COLO829 (cell line): ENCODE results near the gene ANHX.
"Not testable (repeated sequence)": the region's sequence is repeated elsewhere in the genome, so short reads cannot be mapped to it uniquely, and the experiment has no call there.

Experiments used
- DNase-seq: peaks from one replicate; pipeline ENCODE4 v3.0.0; 2012; ENCODE audit warnings: low spot score

Gene ANHX

DNA sequence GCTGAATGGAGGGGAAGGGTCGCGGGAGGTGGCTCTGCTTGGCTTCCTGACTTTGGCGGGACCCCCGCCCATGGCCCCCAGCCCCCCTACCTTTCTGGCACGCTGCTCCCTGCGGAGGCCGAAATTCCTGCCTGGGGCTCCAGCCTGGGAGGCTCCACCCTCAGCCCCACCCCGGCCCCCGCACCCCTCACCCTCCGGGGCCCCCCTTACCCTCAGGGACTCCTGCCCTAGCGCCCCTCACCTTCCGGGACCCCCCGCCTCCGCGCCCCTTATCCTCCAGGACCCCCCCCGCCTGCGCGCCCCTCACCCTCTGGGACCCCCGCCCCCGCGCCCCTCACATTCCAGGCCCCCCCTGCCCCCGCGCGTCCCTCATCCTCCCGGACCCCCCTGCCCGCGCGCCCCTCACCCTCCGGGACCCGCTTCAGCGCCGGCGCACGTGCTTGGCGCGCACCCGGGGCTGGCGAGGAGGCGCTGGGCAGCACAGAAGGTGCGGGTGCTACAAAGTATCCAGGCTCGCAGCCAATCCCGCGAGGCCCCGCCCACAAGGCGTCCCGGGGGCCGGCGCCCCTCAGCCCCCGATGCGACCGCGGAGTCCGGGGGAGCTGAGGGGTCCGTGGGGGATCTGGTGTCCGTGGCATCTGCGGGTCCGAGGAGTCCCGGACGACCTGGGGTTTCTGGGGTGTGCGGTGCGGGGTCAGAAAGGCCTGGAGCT is at the start of gene ANHX:
TSS of gene ANHX (minus strand) at position 477 of the 712 bp plus-strand sequence. CDS start 1,521 bp downstream, outside the sequence.
- DNase-seq, result no peak

DNA sequence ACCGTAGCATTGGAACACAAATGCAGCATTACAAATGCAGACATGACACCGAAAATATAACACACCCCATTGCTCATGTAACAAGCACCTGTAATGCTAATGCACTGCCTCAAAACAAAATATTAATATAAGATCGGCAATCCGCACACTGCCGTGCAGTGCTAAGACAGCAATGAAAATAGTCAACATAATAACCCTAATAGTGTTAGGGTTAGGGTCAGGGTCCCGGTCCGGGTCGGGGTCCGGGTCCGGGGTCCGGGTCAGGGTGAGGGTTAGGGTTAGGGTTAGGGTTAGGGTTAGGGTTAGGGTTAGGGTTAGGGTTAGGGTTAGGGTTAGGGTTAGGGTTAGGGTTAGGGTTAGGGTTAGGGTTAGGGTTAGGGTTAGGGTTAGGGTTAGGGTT is 29.0 kb upstream of the ANHX start:
- not testable (repeated sequence) for DNase-seq

DNA sequence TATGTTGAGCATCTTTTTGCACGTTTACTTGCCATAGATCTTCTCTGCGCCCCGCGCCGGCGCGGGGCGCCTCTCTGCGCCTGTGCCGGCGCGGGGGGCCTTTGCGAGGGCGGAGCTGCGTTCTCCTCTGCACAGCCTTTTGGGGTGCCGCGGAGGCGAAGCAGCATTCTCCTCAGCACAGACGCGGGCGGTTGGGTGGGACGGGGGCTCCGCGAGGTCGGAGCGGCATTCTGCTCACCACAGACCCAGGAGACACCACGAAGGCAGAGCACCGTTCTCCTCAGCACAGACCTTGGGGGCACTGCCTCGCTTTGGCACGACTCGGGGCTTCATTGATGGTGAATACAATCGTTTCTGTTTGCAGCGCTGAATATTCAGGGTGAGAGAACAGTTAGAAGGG is 28.5 kb upstream of the ANHX start:
- no peak for DNase-seq

DNA sequence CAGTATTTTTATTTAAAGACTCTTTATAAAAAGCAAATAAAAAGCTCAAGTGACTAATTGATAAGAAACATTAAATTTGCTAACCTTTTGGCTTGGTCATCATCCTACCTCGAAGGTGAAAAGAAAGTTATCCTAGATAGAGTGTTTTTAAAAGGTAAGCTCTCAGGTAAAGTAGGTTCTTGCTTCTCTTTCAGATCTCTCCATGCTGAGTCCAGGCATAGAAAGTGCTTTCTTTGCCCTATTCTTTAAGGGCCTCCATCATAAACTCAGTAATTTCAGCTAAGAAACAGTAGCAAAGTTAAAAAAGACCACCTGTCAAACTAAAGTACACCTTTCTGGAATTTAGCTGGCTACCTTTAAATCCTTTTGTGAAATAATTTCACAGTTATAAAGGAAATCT is 20.6 kb upstream of the ANHX start:
- DNase-seq, result no peak

DNA sequence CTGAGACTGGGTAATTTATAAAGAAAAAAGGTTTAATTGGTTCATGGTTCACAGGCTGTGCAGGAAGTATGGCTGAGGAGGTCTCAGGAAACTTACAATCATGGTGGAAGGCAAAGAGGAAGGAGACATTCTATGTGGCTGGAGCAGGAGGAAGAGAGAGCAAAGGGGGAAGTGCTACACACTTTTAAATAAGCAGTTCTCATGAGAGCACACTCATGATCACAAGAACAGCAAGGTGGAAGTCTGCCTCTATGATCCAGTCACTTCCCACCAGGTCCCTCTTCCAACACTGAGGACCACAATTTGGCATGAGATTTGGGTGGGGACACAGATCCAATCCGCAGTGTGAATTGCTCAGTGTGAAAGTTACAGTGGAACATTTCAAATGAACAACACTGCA is 20.2 kb upstream of the ANHX start:
- not testable (repeated sequence) for DNase-seq

DNA sequence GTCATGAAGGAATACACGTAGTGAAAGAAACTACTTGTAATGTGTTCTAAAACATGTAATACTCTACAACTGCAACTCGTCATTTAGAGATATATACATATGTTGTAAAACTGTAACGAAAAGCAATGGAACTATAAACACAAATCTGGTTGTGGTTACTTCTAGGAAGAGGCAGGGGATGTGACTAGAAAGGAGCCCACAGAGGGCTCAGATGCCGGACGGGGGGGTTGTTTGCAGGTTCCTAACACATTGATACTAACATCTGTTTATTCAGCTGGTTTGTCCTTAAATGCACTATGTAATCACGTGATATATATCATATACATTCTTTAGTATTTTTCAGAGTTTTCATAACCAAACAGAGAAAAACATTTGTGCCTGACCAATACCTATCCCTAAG is 16.1 kb upstream of the ANHX start:
- DNase-seq, result no peak

DNA sequence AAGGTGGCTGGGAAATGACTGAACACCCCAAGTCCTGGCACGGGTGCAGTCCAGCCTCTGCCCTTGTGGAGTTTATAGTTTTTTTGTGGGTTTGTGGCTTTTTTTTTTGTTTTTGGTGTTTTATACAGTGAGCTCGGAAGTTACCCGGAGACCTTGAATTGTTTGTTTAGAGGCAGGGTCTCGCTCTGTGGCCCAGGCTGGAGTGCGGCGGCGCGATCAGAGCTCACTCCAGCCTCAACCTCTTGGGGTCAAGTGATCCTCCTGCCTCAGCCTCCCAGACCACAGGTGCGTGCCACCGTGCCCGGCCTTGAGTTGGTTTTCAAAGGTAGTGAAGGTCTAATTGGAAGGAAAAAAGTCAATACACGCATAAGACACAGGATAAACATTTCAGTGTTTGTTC is 879 bp upstream of the ANHX start:
- DNase-seq, result no peak

DNA sequence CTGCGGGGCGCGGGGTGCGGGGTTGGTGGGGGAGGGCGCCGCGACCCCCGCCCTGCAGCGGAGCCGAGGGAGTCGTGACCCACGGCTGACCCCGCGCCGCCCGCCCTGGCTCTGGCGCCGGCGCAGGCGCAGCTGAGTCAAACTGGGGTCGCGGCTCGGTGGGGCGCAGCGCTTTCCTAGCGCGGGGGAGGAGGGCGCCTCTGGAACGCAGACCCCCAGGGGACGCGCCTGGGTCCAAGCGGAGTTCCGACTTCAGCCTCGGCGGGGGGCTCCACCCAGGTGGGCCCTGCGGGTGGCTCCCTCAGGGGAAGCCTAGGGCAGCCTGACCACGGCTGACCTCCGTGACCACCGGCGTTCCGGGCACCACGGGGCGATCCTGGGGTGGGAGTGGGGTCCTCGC is 467 bp upstream of the ANHX start:
- DNase-seq, result no peak

DNA sequence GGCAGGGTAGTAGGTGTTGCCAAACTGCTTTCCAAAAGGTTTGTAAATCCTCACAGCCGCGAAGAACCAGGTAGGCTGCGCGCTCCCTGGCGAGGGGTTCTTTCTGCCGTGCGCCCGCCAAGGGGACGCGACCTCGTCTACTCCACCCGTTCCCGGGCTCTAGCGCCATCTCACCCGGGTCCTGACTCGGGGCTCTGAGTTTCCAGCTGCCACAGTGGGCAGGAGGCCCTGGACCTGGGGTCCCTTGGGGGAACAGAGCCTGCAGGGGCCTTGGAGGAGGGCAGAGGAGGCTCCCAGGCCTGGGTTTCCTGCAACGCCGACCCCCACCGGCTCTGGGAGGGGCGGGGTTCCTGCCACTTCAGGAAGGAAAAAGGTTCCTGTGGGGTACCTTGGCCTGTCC is 706 bp downstream of the ANHX start:
- DNase-seq, result no peak

DNA sequence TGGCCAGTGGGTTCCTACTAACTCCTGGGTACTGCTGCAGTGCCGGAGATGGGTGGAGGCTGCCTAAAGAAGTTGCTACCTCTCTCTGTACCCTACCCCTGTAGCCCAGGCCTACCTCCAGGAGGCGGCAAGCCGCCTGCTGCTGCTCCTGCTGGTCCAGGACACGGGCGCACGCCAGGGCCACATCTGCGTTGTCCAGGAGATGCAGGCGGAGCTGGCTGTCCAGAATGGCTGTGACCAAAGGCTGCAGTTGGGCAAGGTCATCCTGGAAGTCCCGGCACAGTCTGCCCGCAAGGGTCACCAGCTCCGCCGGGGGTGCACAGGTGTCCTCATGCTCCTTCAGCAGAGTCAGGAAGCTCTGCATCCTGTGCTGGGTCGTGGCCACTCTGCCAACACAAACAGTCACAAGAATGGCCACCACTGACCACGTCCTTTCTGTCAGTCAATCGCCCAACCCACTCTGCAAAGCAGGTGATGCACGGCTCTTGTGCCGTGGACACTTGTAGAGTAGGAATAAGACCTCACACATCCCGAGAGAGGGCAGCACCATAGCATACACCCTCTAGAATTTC is 1.6 kb downstream of the ANHX start:
- no peak for DNase-seq

DNA sequence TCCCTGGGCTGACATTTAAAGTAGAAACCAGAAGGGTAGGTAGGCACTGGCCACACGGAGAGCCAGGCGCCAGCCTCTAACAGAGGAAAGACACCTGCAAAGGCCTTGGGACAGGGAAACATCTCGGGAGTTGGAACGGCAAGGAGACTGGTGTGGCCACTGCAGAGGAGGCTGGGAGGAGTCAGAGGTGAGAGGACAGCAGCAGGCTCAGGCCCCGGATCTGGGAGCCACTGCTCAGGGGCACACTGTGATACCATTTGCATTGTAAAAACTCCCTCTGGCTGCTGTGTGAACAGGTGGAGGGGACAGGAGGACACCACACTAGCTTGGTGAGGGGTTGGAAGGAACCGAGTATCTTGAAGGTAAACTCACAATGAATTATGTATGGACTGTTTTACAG is 2.7 kb downstream of the ANHX start:
- no peak for DNase-seq

DNA sequence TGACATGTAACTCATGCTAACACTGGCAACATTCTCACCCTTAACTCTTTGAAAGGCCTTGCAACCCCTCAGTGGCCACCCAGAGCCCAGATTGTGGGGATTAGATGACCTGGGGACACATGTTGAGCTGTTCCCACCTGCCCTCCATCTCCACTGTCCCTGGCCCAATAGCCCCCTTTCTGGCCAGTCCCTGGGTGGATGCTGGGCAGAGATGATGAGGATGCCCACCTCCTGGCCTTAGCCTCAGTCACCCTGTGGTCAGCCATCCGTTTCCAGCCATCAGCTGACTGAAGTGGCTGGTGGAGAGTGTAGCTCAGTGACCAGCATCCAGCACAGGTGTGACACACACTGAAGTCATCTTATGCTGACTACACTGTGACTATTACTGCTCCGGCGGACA is 4.7 kb downstream of the ANHX start:
- no peak for DNase-seq

DNA sequence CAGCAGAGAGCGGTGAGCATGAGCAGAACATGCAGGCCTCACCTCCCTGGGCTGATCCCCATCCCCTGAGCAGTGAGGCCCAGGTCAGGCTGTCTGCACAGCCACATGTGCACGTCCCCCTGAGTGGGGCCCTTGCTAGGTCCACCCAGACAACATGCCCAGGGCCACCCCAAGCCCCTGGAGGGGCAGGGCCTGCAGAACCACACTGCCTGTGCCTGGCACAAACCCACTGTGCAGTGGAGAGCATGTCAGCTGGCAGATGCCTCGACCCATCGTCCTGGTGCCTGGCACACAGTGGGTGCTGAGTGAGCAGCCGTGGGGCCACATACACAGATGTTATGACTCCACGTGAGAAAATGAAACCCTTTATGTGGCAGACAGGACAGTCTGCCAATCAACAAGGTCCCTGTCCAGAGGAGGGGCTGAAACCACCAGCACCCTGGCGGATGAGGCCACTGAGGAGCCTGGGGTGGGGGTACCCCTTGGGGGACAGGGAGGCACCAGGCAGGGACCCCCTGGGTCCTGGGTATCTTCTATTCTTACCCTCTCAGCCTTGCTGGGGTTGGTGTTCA is 8.3 kb downstream of the ANHX start:
- no peak for DNase-seq

DNA sequence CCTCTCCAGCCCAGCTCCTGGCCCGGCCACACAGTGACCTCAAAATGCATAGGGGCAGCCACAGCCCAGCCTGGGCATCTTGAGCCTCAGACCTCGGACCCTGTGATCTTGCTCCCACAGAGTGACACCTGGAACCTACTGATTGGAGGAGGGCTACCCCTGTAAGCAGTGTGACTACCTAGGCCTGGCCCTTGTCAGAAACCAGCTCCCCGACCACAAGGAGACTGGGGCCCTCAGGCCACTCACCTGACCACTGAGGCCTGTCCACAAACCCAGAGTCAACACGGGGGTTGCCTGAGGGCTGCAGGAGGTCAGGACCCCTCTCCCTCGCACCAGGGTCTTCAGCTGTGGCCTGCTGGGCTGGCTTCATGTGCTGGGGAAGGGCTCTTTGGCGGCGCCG is 9.0 kb downstream of the ANHX start:
- no peak for DNase-seq

DNA sequence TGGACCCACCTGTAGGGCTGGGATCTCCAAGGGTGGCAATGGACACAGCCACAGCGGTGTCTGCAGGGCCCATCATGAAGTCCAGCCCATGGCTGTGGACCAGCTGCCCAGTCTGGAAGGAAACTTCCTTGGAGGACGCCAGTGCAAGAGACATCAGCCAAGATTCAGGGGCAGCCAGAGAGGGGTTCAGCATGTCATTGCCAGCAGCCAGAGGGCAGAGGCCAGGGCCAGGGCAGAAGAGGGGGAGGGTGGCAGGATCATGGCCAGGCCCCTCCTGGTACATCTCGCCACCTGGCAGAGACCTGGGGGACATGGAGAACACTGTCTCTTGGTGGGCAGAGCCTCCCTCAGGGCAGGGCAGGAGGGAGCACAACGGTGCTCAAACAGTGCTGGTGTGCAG is 10.2 kb downstream of the ANHX start:
- DNase-seq, result no peak

DNA sequence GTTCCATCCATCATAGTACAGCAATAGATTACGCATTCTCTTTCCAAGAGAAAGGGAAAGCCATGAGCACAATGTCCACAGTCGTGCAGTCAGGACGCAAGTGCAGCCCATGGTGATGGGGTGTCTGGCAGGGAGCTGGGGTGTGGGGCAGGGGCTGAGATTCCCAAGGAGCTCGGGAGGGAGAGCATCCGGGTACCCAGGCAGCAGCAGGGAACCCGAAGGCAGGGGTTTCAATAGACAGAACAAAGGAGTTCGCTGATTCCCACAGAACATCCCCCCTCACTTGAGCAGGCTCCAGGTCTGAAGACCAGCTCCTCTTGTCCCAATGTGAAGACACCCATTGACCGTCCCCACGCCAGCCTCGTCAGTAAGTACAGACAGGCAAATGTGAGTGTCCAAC is 13.5 kb downstream of the ANHX start:
- no peak for DNase-seq

DNA sequence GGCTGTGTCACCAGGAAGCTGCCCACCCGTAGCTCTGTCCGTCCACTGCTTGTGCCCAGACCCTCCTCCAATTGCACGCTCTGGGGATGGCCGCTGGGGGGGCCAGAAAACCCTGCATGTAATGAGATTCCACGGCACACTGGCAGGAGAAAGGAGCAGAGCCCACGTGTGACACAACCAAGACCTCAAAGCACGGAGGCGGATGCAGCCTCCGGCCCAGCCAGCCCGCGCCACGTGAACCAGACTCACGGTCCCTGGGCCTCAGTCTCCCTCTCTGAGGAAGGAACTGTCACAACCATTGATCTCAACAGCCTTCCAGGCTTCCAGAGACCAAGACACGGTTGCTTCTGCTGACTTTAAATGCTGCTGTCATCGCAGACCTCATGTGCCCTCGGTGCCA is 14.4 kb downstream of the ANHX start:
- DNase-seq, result no peak

DNA sequence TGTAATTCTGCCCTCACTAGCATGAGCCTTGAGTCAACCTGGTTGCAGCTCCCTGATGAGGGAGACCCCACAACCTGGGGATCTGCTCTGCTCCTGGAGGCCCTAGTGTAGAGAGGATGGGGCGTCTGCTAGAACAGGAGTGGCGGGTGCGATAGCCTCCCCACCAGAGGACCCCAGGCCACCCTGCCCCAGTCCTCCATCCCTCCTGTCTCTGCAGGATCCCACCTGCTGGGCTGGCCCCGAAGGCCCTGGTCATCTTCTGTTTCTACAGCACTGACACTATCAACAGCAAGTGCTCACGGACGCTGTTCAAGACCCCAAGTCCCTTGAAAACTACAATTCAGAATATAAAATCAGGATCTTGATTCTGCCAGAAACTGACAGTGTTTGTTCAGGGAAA is 15.2 kb downstream of the ANHX start:
- DNase-seq, result no peak

DNA sequence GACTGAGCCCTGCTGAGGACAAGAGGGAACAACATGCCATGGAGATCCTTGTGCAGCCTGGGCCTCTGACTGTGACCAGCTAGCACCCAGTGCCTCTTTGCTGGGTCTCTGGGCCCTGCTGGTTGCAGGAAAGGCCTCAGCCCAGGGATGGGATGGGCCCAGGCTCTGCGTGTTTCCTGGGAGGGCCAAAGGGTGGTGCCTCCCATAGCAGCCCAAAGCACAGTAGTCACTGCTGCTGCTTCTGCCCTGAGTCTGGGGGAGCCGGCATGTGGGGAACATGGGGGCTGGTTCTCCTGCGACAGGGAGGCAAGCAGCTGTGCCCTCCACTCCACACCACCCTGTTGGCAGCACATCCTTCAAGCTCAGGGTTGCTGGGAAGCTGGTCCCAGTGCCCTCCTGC is 18.5 kb downstream of the ANHX start:
- DNase-seq, result no peak

DNA sequence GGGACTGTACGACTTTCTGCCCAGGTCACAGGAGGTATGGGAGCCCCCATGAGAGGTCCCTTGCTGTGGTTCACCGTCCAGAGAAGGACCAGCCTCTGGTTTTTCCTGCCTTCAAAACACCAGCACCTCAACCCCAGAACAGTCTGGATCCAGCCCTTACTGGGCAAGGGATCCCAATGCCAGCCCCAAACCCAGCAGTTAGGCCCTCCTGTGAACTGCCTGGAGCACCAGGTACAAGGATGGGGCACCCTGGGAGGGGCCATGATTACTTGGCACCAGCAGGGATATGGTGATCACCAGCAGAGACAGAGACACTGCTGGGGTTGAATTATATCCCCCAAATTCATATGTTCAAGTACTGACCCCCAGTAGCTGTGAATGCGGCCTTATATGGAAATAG is 20.0 kb downstream of the ANHX start:
- no peak for DNase-seq

DNA sequence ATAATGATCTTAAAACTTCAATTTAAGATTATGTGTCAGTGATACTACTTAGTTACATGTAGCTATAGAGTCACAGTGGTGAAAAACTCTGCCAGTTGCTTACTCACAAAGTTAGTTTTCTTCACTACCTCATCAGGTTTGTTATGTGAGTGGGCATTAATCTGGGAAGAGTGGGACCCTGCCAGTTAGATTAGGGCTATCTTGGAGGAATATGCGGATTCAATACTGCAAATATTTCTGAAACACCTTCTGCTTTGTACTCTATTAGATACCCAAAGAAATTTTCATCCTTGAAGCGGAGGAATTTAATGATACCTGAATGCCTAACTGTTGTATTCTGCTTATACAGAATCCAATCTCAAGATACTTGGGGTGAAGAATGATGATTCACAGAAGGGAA is 29.3 kb downstream of the ANHX start:
- DNase-seq, result no peak

DNA sequence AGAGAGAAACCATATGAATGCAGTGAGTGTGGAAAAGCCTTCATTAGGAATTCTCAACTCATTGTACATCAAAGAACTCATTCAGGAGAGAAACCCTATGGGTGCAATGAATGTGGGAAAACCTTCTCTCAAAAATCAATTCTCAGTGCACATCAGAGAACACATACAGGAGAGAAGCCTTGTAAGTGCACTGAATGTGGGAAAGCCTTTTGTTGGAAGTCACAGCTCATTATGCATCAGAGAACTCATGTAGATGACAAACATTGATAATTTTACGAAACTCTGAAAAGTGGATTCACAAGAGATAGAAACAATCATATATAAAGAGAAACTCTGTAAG is 31.4 kb downstream of the ANHX start:
- DNase-seq, result no peak

DNA sequence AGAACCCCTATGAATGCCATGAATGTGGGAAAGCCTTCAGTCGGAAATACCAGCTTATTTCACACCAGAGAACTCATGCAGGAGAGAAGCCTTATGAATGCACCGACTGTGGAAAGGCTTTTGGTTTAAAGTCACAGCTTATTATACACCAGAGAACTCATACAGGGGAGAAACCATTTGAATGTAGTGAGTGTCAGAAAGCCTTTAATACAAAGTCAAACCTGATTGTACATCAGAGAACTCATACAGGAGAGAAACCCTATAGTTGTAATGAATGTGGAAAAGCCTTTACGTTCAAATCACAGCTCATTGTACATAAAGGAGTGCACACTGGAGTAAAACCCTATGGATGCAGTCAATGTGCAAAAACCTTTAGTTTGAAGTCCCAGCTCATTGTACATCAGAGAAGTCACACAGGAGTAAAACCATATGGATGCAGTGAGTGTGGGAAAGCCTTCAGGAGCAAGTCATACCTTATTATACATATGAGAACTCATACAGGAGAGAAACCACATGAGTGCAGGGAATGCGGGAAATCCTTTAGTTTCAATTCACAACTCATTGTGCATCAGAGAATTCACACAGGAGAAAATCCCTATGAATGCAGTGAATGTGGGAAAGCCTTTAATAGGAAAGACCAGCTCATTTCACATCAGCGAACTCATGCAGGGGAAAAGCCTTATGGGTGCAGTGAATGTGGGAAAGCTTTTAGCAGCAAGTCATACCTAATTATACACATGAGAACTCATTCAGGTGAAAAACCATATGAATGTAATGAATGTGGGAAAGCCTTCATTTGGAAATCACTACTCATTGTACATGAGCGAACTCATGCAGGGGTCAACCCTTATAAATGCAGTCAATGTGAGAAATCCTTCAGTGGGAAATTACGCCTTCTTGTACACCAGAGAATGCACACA is 32.1 kb downstream of the ANHX start:
- DNase-seq, result no peak
